Right atrium auricular region (tissue), 2 donors: ENCODE results near the gene DLST. TPM values are rescaled to one million over a fixed set of nuclear protein-coding genes. Genes with fewer than 3 reads are reported as not detected.

ENCODE experiments used
- DNase-seq: peaks from one replicate; pipeline ENCODE4 v3.0.0-alpha.2; 2019; ENCODE audit warnings: low spot score
- H3K27ac ChIP-seq, 2 donors: fragments of 200-600 bp; sonication (generic); 1 replicate in 1 of 2; 2 replicates in 1 of 2; pipeline ENCODE4 v1.5.1; 2016 to 2019
- H3K27me3 ChIP-seq, 2 donors: fragments of 200-600 bp; sonication (generic); one replicate each; pipeline versions ENCODE4 v1.5.1 to v1.6.0; 2017 to 2019
- H3K36me3 ChIP-seq: fragments of 200-600 bp; sonication (generic); one replicate; pipeline ENCODE4 v1.5.1; 2016
- H3K4me1 ChIP-seq, 2 donors: fragments of 200-600 bp; sonication (generic); one replicate each; pipeline versions ENCODE4 v1.5.1 to v1.6.0; 2017 to 2019
- H3K4me3 ChIP-seq, 2 donors: fragments of 200-600 bp; sonication (generic); 1 replicate in 1 of 2; 2 replicates in 1 of 2; pipeline ENCODE4 v1.5.1; 2017 to 2019; ENCODE audit warnings: mild to moderate bottlenecking in 1 of 2, moderate library complexity in 1 of 2
- H3K9me3 ChIP-seq, 2 donors: fragments of 200-600 bp; sonication (generic); one replicate each; pipeline ENCODE4 v1.5.1; 2019
- CTCF ChIP-seq, 2 donors: fragments of 200-600 bp; sonication (generic); IDR thresholded peaks; one replicate each; pipeline ENCODE4 v1.5.1; 2019; ENCODE audit warnings: antibody characterized with exemption in 2 of 2
- total RNA-seq, 2 donors: library from RNA; depleted of rRNA; stranded (reverse); fragments of >200 nt; gene quantifications; one replicate each; pipeline ENCODE4 v1.1.0, GENCODE V29; 2016

The DLST gene
- total RNA-seq, 2 donors from 2014 or later, result 71.1 to 105 TPM

- no peaks in the 10 kb centered on the region for H3K9me3 ChIP-seq
- H3K27me3 ChIP-seq, result no peaks in the 10 kb centered on the region
- H3K36me3 ChIP-seq, result no peaks in the 10 kb centered on the region
- no peak for TF ChIP-seq CTCF (IDR thresholded peaks at IDR 0.05)
- no peak for DNase-seq
- no peak overlapping the region for H3K27ac ChIP-seq
- no peak overlapping the region for H3K4me3 ChIP-seq
- peaks cover 0 to 22% of the 10 kb centered on the region in 2 donors for H3K4me1 ChIP-seq
Measured at GRCh38 chr14:74948228-74949175, 66.8 kb downstream of the DLST start.

- Histone ChIP-seq H3K27me3 (no peaks in the 10 kb centered on the region), H3K36me3 (no peaks in the 10 kb centered on the region), H3K4me1 (peaks cover 0 to 29% of the 10 kb centered on the region in 2 donors), H3K4me3 (no peak overlapping the region), H3K9me3 (no peaks in the 10 kb centered on the region), H3K27ac (no peak overlapping the region)
- TF ChIP-seq CTCF (IDR thresholded peaks at IDR 0.05), result no peak
- no peak for DNase-seq
Measured at GRCh38 chr14:74949191-74949601, 67.5 kb downstream of the DLST start.

- Histone ChIP-seq H3K36me3 (no peaks in the 10 kb centered on the region), H3K27ac (no peak overlapping the region), H3K9me3 (no peaks in the 10 kb centered on the region), H3K4me3 (no peak overlapping the region), H3K4me1 (peaks cover 0 to 37% of the 10 kb centered on the region in 2 donors), H3K27me3 (no peaks in the 10 kb centered on the region)
- no peak for DNase-seq
- TF ChIP-seq CTCF (IDR thresholded peaks at IDR 0.05), result no peak
Measured at GRCh38 chr14:74949859-74950573, 68.3 kb downstream of the DLST start.

- Histone ChIP-seq H3K27ac (no peak overlapping the region), H3K27me3 (no peaks in the 10 kb centered on the region)
Measured at GRCh38 chr14:74950795-74951442, 69.2 kb downstream of the DLST start.

More at GRCh38 chr14:74950795-74951442, 69.2 kb downstream of the DLST start:
- Histone ChIP-seq H3K4me3 (no peak overlapping the region), H3K9me3 (no peaks in the 10 kb centered on the region), H3K36me3 (no peaks in the 10 kb centered on the region), H3K4me1 (peaks cover 0 to 41% of the 10 kb centered on the region in 2 donors)
- TF ChIP-seq CTCF (IDR thresholded peaks at IDR 0.05), result no peak
- DNase-seq, result no peak
